IPS-11a (cell line): ENCODE data around the gene GDAP1L1.
"Not testable (repeated sequence)": the region's sequence is repeated elsewhere in the genome, so short reads cannot be mapped to it uniquely, and the experiment has no call there.

ENCODE experiments used
- H3K4me3 ChIP-seq: one replicate; pipeline ENCODE4 v1.5.1; 2013; ENCODE audit warnings: low read depth, low read length, control low read depth

GDAP1L1 gene

DNA sequence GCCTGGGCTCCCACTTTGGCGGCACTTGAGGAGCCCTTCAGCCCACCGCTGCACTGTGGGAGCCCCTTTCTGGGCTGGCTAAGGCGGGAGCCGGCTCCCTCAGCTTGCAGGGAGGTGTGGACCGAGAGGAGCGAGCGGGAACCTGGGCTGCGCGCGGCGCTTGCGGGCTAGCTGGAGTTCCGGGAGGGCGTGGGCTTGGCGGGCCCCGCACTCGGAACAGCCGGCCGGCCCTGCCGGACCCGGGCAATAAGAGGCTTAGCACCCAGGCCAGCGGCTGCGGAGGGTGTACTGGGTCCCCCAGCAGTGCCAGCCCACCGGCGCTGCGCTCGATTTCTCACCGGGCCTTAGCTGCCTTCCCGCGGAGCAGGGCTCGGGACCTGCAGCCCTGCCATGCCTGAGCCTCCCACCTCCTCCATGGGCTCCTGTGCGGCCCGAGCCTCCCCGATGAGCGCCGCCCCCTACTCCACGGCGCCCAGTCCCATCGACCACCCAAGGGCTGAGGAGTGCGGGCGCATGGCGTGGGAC, 52.0 kb downstream of the GDAP1L1 start:
- H3K4me3 ChIP-seq = not testable (repeated sequence)

GRCh38 chr20:44301285-44301684, 54.2 kb downstream of the GDAP1L1 start:
- no peak overlapping the region for H3K4me3 ChIP-seq

GRCh38 chr20:44302026-44302669, 55.0 kb downstream of the GDAP1L1 start:
- no peak overlapping the region for H3K4me3 ChIP-seq

DNA sequence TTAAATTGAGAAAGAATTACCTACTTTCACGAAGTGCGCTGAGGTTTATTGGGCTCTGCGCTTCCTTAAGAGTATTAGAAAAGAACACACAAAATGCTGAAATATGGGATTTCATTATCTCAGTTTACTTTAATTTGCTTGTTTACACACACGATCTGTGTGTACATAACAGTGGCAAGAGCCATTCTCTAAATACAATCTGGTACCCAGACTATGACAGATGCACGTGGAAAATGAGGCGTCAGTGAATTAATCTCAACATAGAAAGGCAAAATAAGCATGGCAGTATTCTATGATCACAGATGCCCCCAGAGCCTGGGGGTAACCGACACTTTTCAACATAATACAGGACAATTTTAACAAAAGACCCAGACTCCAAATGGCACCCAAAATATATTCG, 55.6 kb downstream of the GDAP1L1 start:
- no peak overlapping the region for H3K4me3 ChIP-seq

- no peak overlapping the region for H3K4me3 ChIP-seq
These were observed 57.3 kb downstream of the GDAP1L1 start for GRCh38 chr20:44304383-44304782.

DNA sequence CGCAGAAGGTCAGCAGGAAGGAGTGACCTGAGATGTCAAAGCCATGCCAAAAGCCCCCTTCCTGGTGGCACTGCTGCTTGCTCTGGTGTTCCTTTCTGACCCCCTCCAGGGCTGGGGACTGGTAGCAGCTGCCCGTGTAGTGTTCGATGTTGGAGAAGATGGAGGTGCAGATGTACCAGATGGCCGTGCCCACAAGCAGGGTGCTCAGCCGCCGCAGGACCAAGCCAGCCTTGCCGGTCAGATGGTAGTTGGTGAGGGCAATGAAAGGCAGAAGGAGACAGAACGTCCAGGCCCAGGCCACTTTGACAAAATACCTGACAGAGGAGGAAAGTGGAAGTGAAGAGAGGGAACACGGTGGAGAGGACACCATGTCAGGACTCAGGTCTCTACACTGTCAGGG, 59.8 kb downstream of the GDAP1L1 start:
- no peak overlapping the region for H3K4me3 ChIP-seq

DNA sequence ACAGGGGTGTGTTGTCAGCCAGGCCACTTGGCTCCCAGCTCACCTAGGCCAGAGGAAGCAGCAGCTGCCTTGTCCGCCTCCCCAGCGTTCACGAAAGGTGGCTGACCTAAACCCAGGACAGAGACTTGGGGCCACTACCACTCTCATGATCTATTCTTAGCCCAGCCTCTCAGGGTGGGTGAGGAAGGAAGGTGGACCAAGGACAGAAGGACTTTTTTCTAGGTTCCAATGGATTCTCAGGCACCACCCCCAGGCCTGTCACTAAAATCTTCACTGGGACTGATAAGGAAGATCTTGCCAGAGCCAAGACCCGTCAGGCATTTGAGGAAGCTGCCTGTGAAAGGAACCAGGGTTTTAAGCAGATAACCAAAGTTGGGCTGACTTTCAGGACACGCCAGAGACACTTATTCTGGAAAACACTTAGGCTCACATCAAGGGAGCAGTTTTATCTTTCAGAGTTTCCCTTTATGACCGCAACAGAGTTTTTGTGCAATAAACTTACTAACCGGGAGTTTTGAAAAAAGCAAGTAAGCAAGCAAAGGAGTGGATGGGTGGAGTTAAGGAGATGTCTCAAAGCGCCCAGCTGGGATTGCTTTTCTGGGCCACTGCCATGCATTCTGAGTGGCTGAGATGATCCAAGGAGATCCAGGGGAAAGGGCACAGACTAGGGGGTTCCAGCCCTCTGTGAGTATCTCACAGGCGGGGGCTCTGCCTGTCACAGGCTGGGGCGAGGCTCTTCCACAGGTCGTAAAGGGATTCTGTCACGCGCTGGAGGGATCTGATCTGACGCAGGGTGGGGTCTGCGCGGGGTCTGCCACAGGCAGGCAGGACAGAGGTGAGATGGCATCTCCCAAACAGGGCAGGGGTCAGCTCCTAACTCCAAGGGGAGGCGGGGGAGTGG, 62.9 kb downstream of the GDAP1L1 start:
- H3K4me3 ChIP-seq = peak overlapping the region; percentile 77

- peak within 1 kb of the TSS; percentile 77 for H3K4me3 ChIP-seq
These were observed 63.8 kb downstream of the GDAP1L1 start, which contains the start of gene FITM2 for GRCh38 chr20:44310664-44311639. TSS of gene FITM2 (minus strand) at chr20:44311202. CDS start at chr20:44311148, 54 bp downstream.

GRCh38 chr20:44314870-44315269, 67.8 kb downstream of the GDAP1L1 start:
- H3K4me3 ChIP-seq = no peak overlapping the region

DNA sequence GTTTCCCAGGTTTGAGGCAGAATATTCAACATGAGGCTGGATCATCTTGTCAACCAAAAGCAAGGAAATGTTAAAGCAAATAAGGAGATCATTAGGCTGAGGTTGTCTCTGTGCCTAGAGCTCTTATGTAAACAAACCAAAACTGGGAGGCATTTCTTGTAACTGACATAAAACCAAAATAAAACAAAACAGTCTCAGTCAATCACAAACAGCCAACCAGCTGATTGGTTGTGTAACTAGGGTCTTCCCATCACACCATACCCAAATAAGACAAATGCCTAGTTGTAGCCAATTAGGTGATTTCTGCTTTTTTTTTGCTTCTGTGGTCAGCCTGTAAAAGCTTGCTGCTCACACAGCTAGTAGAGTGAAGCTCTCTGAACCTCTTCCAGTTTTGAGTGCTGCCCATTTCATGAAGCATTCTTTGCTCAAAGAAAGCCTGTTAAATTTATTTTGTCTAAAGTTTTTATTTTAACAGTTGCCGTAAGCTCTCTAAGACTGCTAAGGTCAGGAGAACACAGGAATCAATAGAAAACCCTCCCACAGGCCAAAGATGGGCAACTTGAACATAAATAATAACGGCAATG, 72.8 kb downstream of the GDAP1L1 start:
- H3K4me3 ChIP-seq = no peak overlapping the region

GRCh38 chr20:44324343-44324742, 77.2 kb downstream of the GDAP1L1 start:
- H3K4me3 ChIP-seq = no peak overlapping the region

DNA sequence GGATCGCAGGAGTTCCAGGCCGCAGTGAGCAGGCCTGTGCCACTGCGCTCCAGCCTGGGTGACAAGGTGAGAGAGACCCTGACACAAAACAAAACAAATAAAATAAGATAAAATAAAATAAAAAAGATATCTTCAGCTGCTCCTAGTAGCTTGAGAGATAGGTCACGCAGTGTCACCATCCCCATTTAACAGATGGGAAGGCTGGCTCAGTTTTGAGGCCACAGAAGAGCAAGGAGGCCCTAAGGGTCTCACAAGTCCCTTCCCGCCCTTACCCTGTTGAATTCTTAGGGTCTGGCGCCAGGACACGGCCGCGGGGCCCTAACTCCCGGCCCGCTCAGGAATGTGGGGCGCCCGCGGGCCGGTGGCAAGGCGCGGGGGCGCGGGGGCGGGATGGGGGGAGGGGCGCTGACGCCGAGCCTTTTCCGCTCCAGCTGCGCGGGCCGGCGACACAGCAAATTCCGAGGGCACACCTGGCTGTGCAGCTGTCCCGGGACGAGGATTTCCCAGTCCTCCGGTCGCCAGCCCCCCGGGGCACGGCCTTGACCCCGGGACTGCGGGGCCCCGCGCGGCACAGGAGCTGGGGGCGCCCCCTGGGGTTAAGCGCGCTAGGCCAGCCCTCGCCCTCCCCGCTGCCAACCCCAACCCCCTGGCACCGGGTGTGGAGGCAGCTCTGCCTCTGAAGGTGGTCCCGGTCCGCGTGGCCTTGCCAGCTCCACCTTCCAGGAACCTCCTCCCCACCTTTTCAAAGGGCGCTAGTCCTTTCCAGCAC, 79.5 kb downstream of the GDAP1L1 start:
- H3K4me3 ChIP-seq = peak overlapping the region; percentile 6

DNA sequence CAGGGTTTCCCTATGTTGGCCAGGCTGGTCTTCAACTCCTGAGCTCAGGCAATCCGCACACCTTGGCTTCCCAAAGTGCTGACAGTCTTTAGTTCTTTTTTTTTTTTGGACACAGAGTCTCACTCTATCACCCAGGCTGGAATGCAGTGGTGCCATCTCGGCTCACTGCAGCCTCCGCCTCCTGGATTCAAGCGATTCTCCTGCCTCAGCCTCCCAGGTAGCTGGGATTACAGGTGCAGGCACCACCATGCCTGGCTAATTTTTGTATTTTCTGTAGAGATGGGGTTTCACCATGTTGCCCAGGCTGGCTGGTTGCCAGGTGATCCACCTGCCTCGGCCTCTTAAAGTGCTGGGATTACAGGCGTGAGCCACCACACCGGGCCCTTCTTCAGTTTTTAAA, 80.6 kb downstream of the GDAP1L1 start:
- not testable (repeated sequence) for H3K4me3 ChIP-seq

DNA sequence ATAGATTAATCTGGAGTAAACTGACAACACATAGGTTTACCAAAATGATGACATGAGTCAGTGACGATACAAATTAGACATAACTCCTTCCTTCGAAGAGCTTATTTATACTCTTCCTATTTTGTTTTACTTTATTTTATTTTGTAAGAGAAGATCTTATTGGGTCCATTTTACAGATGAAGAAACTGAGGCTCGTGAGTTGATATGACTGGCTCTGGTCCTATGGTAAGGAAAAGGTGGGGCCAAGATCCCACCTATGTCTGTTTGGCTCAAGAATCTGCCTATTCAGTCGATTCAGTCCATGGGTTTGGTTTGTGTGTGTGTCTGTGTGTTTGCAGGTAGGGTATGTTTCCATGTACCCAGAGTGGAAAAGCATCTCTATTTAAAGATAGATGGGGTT, 81.3 kb downstream of the GDAP1L1 start:
- no peak overlapping the region for H3K4me3 ChIP-seq
